Testis (tissue), 2 donors: Measurements from ENCODE around the gene LRFN5.

Source experiments
- POLR2A ChIP-seq: fragments of 450-650 bp; IDR thresholded peaks from one replicate; pipeline ENCODE4 v1.6.1; 2017; ENCODE audit warnings: antibody characterized with exemption, mild to moderate bottlenecking, moderate library complexity
- TF ChIP-seq, protein P1 (sequence below), 3 experiments: fragments of 450-650 bp in 2 of 3; fragments of 200-600 bp in 1 of 3; sonication (generic) in 1 of 3; IDR thresholded peaks; one replicate each; pipeline ENCODE4 v1.5.1; 2016 to 2019; ENCODE audit warnings: antibody characterized with exemption in 3 of 3, mild to moderate bottlenecking in 2 of 3, moderate library complexity in 1 of 3

DNA sequence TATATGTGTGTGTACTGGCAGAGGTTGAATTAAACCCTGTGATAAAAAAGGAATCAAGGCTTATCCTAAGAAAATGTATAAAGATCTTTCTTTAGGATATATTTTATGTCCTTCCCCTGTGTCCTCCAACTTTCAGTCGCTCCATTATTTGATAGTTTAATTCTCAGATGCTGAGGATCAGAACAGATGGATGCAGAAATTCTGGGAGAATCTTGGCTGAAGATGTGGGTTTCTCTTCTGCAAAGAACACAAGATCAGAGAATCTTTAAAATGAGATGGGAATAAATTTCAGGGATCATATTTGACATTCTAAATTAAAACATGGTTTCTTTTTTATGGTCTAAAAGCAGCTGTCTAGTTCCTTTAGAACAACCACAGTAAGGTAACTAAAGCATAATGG lies 37.9 kb downstream of the LRFN5 start:
- no peak for TF ChIP-seq POLR2A
- TF ChIP-seq, protein P1, sequence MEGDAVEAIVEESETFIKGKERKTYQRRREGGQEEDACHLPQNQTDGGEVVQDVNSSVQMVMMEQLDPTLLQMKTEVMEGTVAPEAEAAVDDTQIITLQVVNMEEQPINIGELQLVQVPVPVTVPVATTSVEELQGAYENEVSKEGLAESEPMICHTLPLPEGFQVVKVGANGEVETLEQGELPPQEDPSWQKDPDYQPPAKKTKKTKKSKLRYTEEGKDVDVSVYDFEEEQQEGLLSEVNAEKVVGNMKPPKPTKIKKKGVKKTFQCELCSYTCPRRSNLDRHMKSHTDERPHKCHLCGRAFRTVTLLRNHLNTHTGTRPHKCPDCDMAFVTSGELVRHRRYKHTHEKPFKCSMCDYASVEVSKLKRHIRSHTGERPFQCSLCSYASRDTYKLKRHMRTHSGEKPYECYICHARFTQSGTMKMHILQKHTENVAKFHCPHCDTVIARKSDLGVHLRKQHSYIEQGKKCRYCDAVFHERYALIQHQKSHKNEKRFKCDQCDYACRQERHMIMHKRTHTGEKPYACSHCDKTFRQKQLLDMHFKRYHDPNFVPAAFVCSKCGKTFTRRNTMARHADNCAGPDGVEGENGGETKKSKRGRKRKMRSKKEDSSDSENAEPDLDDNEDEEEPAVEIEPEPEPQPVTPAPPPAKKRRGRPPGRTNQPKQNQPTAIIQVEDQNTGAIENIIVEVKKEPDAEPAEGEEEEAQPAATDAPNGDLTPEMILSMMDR (IDR thresholded peaks at IDR 0.05) = no peak
